Heart right ventricle (tissue), 16 donors: ENCODE results near the gene NEDD4. TPM values are rescaled to one million over a fixed set of nuclear protein-coding genes. Genes with fewer than 3 reads are reported as not detected.
A peak's percentile ranks its signal among the peaks of the same experiment; 100 is the strongest.
"Not testable (repeated sequence)": the region's sequence is repeated elsewhere in the genome, so short reads cannot be mapped to it uniquely, and the experiment has no call there.

Source experiments
- ATAC-seq, 8 donors: fragments of 200-7000 bp; cut with Tn5 transposase; one replicate each; pipeline ENCODE4 v1.9.1; 2020; ENCODE audit warnings: mild to moderate bottlenecking in 8 of 8, moderate library complexity in 8 of 8, moderate number of reproducible peaks in 1 of 8
- DNase-seq, 2 donors: peaks; one replicate each; pipeline ENCODE4 v3.0.0-alpha.2; 2020
- H3K27ac ChIP-seq, 10 donors: fragments of 200-600 bp; sonication (generic) in 2 of 10; one replicate each; pipeline versions ENCODE4 v1.5.0 to v1.8.0; 2020 to 2022; ENCODE audit warnings: mild to moderate bottlenecking in 3 of 10
- H3K27me3 ChIP-seq, 7 donors: fragments of 200-600 bp; one replicate each; pipeline ENCODE4 v1.8.0; 2021 to 2022; ENCODE audit warnings: mild to moderate bottlenecking in 2 of 7
- H3K36me3 ChIP-seq, 9 donors: fragments of 200-600 bp; sonication (generic) in 1 of 9; one replicate each; pipeline versions ENCODE4 v1.5.0 to v1.8.0; 2020 to 2022; ENCODE audit warnings: mild to moderate bottlenecking in 2 of 9
- H3K4me1 ChIP-seq, 9 donors: fragments of 200-600 bp; sonication (generic) in 1 of 9; one replicate each; pipeline versions ENCODE4 v1.5.0 to v1.8.0; 2020 to 2022; ENCODE audit warnings: mild to moderate bottlenecking in 4 of 9
- H3K4me3 ChIP-seq, 10 donors: fragments of 200-600 bp; sonication (generic) in 2 of 10; one replicate each; pipeline versions ENCODE4 v1.5.0 to v1.8.0; 2020 to 2022; ENCODE audit warnings: mild to moderate bottlenecking in 7 of 10, moderate library complexity in 2 of 10
- H3K9me3 ChIP-seq, 11 donors: fragments of 200-600 bp in 10 of 11; sonication (generic) in 2 of 11; one replicate each; pipeline versions ENCODE4 v1.5.0 to v1.8.0; 2013 to 2022; ENCODE audit warnings: mild to moderate bottlenecking in 2 of 11, control low read depth in 1 of 11, moderate library complexity in 1 of 11
- CTCF ChIP-seq, 9 donors: fragments of 200-600 bp; sonication (generic) in 2 of 9; IDR thresholded peaks; one replicate each; pipeline versions ENCODE4 v1.5.0 to v1.8.0; 2021 to 2022; ENCODE audit warnings: antibody characterized with exemption in 9 of 9, mild to moderate bottlenecking in 5 of 9, moderate library complexity in 1 of 9
- WGBS, 2 donors: extraction: QIAGEN DNeasy Blood & Tissue Kit; methylation state at CpG; one replicate each; pipeline ENCODE4 v1.1.7; 2013; ENCODE audit warnings: inconsistent platforms in 1 of 2; 5-methylcytosine and 5-hydroxymethylcytosine counted together
- intact Hi-C, 10 donors: fragments of 100-400 bp; cut with DNase I; formaldehyde crosslinking; loops; one replicate each; pipeline versions ENCODE4 v1.11.1 to v1.14.2; 2022
- polyA plus RNA-seq, 2 donors: library from polyadenylated mRNA; stranded (reverse); fragments of 200-250 nt; gene quantifications; one replicate each; pipeline ENCODE4 v1.2.3, GENCODE V29; 2013
- total RNA-seq, 10 donors: library from RNA; stranded (reverse); fragmentation: NEBNext Ultra II Directional in 3 of 10; extraction: Animal tissue kit (Norgen Biotek cat#: 25700) in 3 of 10; gene quantifications; one replicate each; pipeline versions ENCODE4 v1.2.1 to v1.2.4, GENCODE V29; 2021 to 2023
- donor health status: Arrhythmogenic right ventricular cardiomyopathy.
- donor health status: ischemic (EF 13 %, LVEDD 7.1; RV severe dilation, severe dysfunction).
- donor health status: healthy with polysubstance abuse.
- donor health status: DM: no; HTN: yes; CAD: no.
- donor health status: DM: no; HTN: no; CAD: no.
- donor health status: ischemic (EF 25% LVEDD 6.9; RV normal size, moderate dysfunction).
- donor health status: ischemic (EF 25% LVEDD 5.7; RV mildly dilated, moderate dysfunction).
- donor health status: healthy.
- donor health status: DM: yes; HTN: yes; CAD: no.
- donor health status: Ischemic cardiomyopathy.
- donor health status: ischemic (EF 35%, LVEDD 5.7; RV mildly dilated, moderate dysfunction).
- donor health status: nonischemic (EF 11% LVEDD 7.7; RV severe dilation, severe dysfunction).
- donor health status: DM: yes; HTN: yes; CAD: no.
- donor health status: PGD.
- donor health status: ischemic (EF 29% LVEDD 5.4; RV normal size, mild dysfunction).
- donor health status: nonischemic (EF 23%, LVEDD 6.1; RV moderate dilation, normal function).

The NEDD4 gene
- total and polyA plus RNA-seq, 12 donors: 3.5 to 11.5 (median 8.7) TPM

- no peak for ATAC-seq
- Histone ChIP-seq H3K36me3 (no peaks in the 10 kb centered on the region), H3K4me1 (no peaks in the 10 kb centered on the region), H3K9me3 (peaks cover 0 to 9% (median 0%) of the 10 kb centered on the region in 11 donors), H3K27me3 (peaks cover 0 to 7% (median 0%) of the 10 kb centered on the region in 7 donors), H3K27ac (no peak overlapping the region), H3K4me3 (no peak overlapping the region)
- no peak for DNase-seq
- 82 to 87% methylated on average over 3 of the region's 3 CpGs for WGBS, 2 donors
- no peak for TF ChIP-seq CTCF (IDR thresholded peaks at IDR 0.05)
- intact Hi-C loops: no loop called here
These were observed 201.6 kb downstream of the NEDD4 start for GRCh38 chr15:55791551-55792400.

- no peak overlapping the region for H3K4me3 ChIP-seq
- 82 to 88% methylated on average over 8 of the region's 8 CpGs for WGBS, 2 donors
- peak in 7 of 9 donors; percentile 39 to 63 (median 55) for TF ChIP-seq CTCF (IDR thresholded peaks at IDR 0.05)
- H3K36me3 ChIP-seq: no peaks in the 10 kb centered on the region
- ATAC-seq (no peak), DNase-seq (peak; percentile 24 to 38)
- no peaks in the 10 kb centered on the region for H3K4me1 ChIP-seq
- intact Hi-C loops: loop anchor here in 2 of 10 donors (1.0 to 10.0 kb wide), 2 partner anchors 46 to 57 kb away; no protein-coding TSS in a partner anchor
- no peaks in the 10 kb centered on the region for H3K27me3 ChIP-seq
- H3K27ac ChIP-seq: no peak overlapping the region
- peaks cover 0 to 8% (median 0%) of the 10 kb centered on the region in 11 donors for H3K9me3 ChIP-seq
These were observed 204.2 kb downstream of the NEDD4 start for GRCh38 chr15:55789066-55789660.

GRCh38 chr15:55786341-55786740 is 207.1 kb downstream of the NEDD4 start:
- no peak overlapping the region for H3K4me3 ChIP-seq
- H3K27me3 ChIP-seq: no peaks in the 10 kb centered on the region
- WGBS, 2 donors: 82 to 87% methylated on average over 3 of the region's 3 CpGs
- H3K27ac ChIP-seq: no peak overlapping the region
- intact Hi-C loops: loop anchor here in 1 of 10 donors (10.0 kb wide), 1 partner anchor 48 kb away; no protein-coding TSS in a partner anchor
- TF ChIP-seq CTCF (IDR thresholded peaks at IDR 0.05): no peak
- DNase-seq: no peak
- peaks cover 0 to 4% (median 0%) of the 10 kb centered on the region in 11 donors for H3K9me3 ChIP-seq
- H3K4me1 ChIP-seq: no peaks in the 10 kb centered on the region
- no peaks in the 10 kb centered on the region for H3K36me3 ChIP-seq
- no peak for ATAC-seq

GRCh38 chr15:55785593-55785992 is 207.8 kb downstream of the NEDD4 start:
- H3K4me3 ChIP-seq, H3K4me1 ChIP-seq, H3K27me3 ChIP-seq, H3K36me3 ChIP-seq, H3K27ac ChIP-seq, DNase-seq, ATAC-seq, H3K9me3 ChIP-seq: not testable (repeated sequence)
- intact Hi-C loops: loop anchor here in 1 of 10 donors (10.0 kb wide), 1 partner anchor 49 kb away; no protein-coding TSS in a partner anchor
- 92 to 93% methylated on average over 9 of the region's 9 CpGs for WGBS, 2 donors
